Measurements from ENCODE around the gene RNF166.

RNF166 gene, protein sequence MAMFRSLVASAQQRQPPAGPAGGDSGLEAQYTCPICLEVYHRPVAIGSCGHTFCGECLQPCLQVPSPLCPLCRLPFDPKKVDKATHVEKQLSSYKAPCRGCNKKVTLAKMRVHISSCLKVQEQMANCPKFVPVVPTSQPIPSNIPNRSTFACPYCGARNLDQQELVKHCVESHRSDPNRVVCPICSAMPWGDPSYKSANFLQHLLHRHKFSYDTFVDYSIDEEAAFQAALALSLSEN

DNA sequence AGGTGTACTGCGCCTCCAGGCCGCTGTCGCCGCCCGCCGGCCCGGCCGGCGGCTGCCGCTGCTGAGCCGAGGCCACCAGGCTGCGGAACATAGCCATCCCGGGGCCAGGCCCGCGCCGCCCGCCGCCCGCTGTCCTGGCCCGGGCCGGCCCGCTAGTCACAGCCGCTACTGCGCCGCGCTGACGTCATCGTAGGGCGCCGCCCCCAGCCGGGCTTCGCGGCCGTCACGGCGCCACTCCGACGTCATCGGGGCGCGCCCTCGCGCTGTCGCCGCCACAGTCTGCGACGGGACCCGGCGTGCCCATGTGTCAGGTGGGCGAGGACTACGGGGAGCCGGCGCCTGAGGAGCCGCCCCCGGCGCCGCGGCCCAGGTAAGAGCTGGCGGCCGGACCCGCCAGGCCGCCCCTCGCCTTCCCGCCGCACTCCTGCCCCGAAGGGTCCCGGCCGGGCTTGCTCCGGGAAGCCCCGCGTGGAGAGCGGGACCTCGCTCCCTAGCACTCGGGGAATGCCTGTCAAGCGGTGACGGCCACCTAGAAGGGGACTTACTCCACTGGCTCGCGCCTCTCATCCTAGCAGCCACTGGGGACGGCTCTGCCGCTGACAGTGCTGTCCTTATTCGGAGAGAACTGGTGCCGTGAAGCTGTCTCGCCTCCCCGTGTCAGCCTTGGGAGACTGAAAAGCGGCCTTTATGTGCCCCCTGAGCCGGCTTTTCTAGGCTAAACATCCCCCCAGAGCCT, at the start of gene RNF166, which contains the start of gene CTU2:
Gene RNF166 (minus strand): TSS at position 180 of the 736 bp plus-strand sequence. CDS start 83 bp downstream, at position 97.
Gene CTU2 (plus strand): TSS at position 275 of the 736 bp plus-strand sequence. CDS start 28 bp downstream, at position 303.
- DNase-seq = peak in 1 of 2 experiments; percentile 86

DNA sequence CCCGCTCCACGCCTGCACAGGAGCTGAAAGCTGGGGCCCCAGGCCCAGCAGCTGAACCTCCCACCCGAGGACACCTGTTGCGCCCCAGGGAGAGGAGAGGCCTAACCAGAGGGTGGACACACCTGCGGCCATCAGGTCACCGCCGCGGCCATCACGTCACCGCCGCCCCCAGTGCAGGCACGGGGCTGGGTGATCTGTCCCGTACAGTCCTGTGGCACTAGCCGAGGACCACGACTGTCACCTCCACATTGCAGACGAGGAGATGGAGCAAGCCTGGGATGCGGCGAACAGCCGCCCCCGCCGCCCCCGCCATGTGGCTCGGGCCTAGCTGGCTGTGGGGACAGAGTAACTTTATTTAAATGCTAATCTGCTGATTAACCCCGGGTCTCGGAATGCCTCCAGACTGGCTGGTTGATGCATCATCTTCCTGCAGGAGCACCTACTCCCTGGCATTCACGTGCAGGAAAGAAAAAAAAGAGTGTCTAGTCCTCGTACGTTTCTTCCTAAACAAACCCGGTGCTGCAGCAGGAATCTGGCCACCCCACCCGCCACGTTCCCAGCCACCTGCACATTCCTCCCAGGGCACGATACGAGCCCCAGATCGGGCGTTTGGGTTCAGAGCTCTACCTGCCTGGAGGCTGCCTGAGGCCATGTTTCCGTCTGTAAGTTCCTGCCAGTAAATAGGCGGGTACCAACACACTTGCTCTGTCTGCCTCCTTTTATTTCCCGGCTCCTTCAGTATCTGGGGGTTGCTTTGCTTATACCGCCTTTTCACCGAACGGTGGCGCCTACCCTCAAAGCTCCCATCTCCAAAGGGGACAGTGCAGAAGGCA, 48.9 kb upstream of the RNF166 start:
- DNase-seq = peak; percentile 10 to 68

GRCh38 chr16:88754109-88754911, 48.1 kb upstream of the RNF166 start:
- DNase-seq = no peak

DNA sequence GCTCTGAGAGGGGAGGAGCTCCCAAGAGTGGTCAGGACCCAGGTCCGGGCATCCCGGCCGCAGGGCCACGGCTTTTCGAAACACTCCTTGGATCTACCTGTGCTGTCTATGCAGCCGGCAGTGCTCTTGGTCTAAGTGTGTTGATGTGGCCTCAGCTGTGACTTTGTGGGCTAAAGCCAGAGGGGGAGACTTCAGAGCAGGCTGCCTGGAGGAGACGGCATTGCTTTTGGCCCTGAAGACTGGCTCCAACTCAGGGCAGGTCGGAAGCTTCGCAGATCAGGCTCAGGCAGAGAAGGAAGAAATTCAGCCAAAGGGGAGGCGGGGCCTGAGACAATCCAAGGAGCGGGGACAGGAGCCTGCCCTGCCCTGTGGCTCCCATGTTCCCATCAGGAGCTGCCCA, 47.4 kb upstream of the RNF166 start:
- no peak for DNase-seq

GRCh38 chr16:88753191-88753590, 47.0 kb upstream of the RNF166 start:
- no peak for DNase-seq

GRCh38 chr16:88752386-88753002, 46.3 kb upstream of the RNF166 start:
- DNase-seq = no peak

DNA sequence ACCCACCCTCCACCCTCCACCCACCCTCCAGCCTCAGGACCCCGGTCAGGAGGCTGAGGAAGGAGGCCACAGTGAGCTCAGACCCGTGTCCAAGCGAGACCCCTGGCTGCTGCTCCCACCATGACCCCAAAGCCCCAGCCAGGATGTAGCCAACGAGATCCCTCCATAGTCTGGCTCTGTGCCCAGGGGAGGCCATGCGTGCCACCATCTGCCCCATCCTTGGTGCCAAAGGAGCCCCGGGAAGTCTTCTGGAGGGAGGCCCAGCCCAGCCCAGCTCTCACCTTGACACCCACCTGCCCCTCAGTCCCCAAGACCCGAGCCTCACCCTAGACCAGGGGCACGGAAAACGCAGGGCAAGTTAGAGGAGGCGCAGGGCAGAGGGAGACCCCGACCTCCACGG, 44.6 kb upstream of the RNF166 start:
- DNase-seq = no peak

DNA sequence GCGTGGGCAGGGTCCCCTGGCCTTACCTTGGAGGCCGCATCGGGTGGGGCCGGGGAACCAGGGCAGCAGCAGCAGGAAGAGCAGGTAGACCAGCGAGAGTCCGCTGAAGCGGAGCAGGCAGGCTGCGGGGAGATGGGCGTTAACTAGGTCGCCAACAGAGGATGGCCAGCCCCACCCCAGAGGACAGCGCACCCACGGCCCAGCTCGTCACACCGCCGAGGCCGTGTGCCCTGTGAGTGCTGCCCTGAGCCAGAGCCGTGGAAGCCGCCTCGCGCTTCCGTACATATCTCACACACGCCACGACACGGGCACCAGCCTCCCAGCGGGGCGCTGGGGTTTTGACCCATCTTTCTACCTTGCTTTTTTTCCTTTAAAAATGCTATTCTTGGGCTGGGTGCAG, 43.1 kb upstream of the RNF166 start:
- DNase-seq = no peak

GRCh38 chr16:88748364-88748763, 42.2 kb upstream of the RNF166 start:
- DNase-seq = no peak

DNA sequence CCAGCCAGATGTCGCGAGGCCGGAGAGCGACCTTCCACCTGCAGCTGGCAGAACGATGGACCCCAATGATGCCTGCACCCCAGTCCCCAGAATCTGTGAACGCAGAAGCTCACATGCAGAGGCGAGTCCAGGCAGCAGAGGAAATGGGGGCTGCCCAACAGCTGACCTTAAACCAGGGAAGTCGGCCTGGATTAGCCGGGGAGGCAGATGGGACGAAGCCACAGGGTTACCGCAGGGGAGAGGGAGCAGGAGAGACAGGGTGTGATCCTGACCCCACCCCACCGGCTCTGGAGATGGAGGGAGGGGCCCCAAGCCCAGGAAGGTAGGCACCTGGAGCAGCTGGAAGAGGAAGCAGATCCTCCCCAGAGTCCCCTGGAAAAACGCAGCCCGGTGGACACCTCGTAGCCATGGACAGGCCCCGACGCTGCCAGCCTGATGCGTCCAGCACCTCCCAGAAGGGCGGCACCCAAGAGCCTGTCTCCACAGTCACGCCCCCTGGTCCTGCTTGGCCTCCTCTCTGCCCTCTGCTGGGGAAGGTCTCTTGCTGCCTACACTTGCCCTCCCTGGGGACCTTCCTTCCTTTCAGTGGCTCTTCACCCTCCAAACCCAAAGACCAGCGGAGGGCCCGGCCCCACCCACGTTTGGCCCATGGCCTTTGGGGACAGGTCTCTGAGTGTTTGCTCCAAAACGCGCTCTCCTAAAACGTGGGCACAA, 41.5 kb upstream of the RNF166 start:
- peak in 1 of 2 experiments; percentile 37 for DNase-seq

DNA sequence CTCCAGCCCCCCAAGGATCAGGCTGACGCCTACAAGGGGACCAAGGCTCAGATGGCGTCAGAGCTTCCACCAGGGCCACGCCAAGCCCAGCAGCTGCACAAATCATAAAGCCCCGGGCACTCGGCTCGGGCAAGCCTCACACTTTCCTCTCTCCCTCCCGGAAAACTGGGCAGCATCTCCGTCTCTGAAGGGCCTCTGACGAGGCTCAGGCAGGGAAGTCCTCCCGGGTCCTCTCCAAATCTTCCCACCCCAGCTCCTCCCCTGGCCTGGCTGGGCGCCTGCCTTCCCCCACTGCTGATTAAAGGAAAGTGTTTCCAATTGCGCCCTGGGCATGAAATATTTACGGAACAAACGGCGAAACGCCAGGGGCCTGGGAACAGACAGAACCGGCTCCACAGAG, 40.3 kb upstream of the RNF166 start:
- no peak for DNase-seq

DNA sequence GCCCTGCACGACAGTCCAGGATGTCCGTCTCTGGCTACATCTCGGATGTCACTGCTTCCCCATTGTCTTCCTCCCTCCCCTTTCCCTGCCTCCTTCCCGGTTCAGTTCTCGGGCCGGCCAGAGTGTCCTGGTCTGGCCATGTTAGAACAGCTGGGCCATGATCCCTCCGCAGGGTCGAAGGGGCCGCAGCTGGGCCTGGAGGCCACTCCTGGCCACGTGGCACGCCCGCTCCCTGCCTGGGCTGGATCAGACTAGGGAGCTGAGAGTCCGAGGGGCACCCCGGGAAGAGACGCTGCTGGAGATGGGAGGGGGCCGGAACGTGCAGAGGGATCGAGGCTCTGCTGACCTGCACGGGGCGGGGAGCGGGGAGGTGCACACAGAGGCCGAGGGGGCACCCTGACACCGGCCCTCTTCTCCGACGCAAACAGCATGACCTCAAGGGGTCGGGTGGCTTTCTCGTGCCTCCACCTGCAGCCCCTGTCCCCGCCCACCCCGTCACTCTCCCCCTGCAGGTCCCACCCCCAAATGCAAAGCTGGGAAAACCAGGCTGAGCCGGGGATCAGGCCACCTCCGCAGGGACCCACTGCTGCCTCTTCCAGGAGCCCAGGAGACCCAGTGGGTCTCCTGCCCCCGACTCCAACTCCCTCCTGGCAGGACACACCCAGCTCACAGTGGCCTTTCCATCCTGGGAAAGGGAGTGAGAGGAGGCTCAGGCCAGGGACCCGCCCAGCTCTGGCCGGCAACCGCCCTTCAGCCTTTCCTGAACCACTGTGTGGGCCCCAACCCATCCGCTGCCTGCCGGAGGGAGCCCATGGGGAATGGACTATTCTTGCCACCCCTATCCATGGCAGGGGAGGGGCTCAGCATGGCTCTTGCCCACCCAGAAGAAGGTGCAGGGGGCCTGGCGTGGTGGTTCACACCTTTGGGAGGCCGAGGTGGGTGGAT, 38.6 kb upstream of the RNF166 start:
- no peak for DNase-seq

GRCh38 chr16:88743693-88744576, 37.7 kb upstream of the RNF166 start:
- DNase-seq = peak in 1 of 2 experiments; percentile 74

- DNase-seq = no peak
Observed at GRCh38 chr16:88742896-88743605, 36.8 kb upstream of the RNF166 start.

- no peak for DNase-seq
Observed at GRCh38 chr16:88741368-88741767, 35.2 kb upstream of the RNF166 start.

DNA sequence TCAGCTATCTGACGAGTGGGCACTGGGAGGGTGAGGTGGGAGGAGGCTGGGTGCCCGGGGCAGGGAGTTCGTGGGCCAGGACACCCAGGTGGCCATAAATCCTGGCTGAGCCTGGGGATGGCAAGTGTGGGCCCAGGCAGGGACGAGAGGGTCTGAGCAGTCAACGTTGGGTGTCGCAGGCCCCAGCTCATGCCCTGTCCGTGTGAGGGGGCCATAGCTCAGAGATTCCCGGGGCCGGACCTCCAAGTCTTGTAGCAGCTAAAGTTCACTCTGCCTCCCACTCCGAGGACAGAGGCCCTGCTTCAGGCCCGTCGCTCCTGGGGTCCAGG, 34.5 kb upstream of the RNF166 start:
- DNase-seq = no peak

GRCh38 chr16:88739977-88740726, 33.9 kb upstream of the RNF166 start:
- no peak for DNase-seq
